ENCODE measurements around the gene FLNB. TPM values are rescaled to one million over a fixed set of nuclear protein-coding genes. Genes with fewer than 3 reads are reported as not detected.

Gene FLNB
- total RNA-seq, 1 donor from 2014 or later = 521 TPM

- Histone ChIP-seq H3K36me3 (ENCODE audit: insufficient read depth, low read length) (peaks cover 75% of the 10 kb centered on the region), H3K4me2 (ENCODE audit: low read length) (no peak overlapping the region), H3K4me1 (ENCODE audit: insufficient read depth, low read length) (no peaks in the 10 kb centered on the region), H3K4me3 (ENCODE audit: insufficient read depth, low read depth, low read length) (no peak overlapping the region), H4K20me1 (ENCODE audit: insufficient read depth, low read length) (peaks cover 28% of the 10 kb centered on the region), H2AFZ (ENCODE audit: low read depth, low read length) (no peak overlapping the region), H3K27me3 (ENCODE audit: insufficient read depth, low read length) (no peaks in the 10 kb centered on the region), H3K9ac (ENCODE audit: low read length) (no peak overlapping the region), H3K27ac (ENCODE audit: low read depth, low read length) (no peak overlapping the region), H3K9me3 (ENCODE audit: insufficient read depth, low read depth, low read length) (no peaks in the 10 kb centered on the region), H3K79me2 (ENCODE audit: insufficient read depth, low read length) (no peaks in the 10 kb centered on the region)
- FAIRE-seq = no peak
- Mint-ChIP-seq H3K4me3 (ENCODE audit: unreplicated experiment) (no peak overlapping the region), H3K36me3 (ENCODE audit: low read depth, unreplicated experiment) (peaks cover 31% of the 10 kb centered on the region), H3K27ac (ENCODE audit: unreplicated experiment) (peak overlapping the region; percentile 78), H3K27me3 (ENCODE audit: low read depth, unreplicated experiment) (no peaks in the 10 kb centered on the region), H3K9me3 (ENCODE audit: unreplicated experiment) (no peaks in the 10 kb centered on the region), H3K4me1 (ENCODE audit: low read depth, unreplicated experiment) (no peaks in the 10 kb centered on the region)
- TF ChIP-seq EZH2 (IDR thresholded peaks at IDR 0.05; ENCODE audit: insufficient read depth, low read length) (no peak), CTCF (IDR thresholded peaks at IDR 0.05; ENCODE audit: insufficient read depth, low read depth, low read length) (no peak)
- no peak for DNase-seq (ENCODE audit: low read depth)
Observed at GRCh38 chr3:58154626-58155449, 146.6 kb downstream of the FLNB start.

- H3K4me3 Mint-ChIP-seq (ENCODE audit: unreplicated experiment) = no peak overlapping the region
- peaks cover 72% of the 10 kb centered on the region for H3K36me3 ChIP-seq (ENCODE audit: insufficient read depth, low read length)
Observed at GRCh38 chr3:58155838-58156237, 147.6 kb downstream of the FLNB start.

GRCh38 chr3:58157700-58158099, 149.5 kb downstream of the FLNB start:
- H3K36me3 ChIP-seq (ENCODE audit: insufficient read depth, low read length) = peaks cover 64% of the 10 kb centered on the region
- H4K20me1 ChIP-seq (ENCODE audit: insufficient read depth, low read length) = peaks cover 18% of the 10 kb centered on the region
- no peaks in the 10 kb centered on the region for H3K9me3 ChIP-seq (ENCODE audit: insufficient read depth, low read depth, low read length)
- H3K27me3 ChIP-seq (ENCODE audit: insufficient read depth, low read length) = no peaks in the 10 kb centered on the region
- TF ChIP-seq EZH2 (IDR thresholded peaks at IDR 0.05; ENCODE audit: insufficient read depth, low read length) = no peak
- TF ChIP-seq CTCF (IDR thresholded peaks at IDR 0.05; ENCODE audit: insufficient read depth, low read depth, low read length) = no peak
- no peak overlapping the region for H2AFZ ChIP-seq (ENCODE audit: low read depth, low read length)
- Mint-ChIP-seq H3K27ac (ENCODE audit: unreplicated experiment) (no peak overlapping the region), H3K27me3 (ENCODE audit: low read depth, unreplicated experiment) (no peaks in the 10 kb centered on the region), H3K36me3 (ENCODE audit: low read depth, unreplicated experiment) (peaks cover 43% of the 10 kb centered on the region), H3K9me3 (ENCODE audit: unreplicated experiment) (no peaks in the 10 kb centered on the region), H3K4me3 (ENCODE audit: unreplicated experiment) (no peak overlapping the region), H3K4me1 (ENCODE audit: low read depth, unreplicated experiment) (peaks cover 6% of the 10 kb centered on the region)
- DNase-seq (ENCODE audit: low read depth) (no peak), FAIRE-seq (no peak)
- H3K27ac ChIP-seq (ENCODE audit: low read depth, low read length) = no peak overlapping the region
- peaks cover 7% of the 10 kb centered on the region for H3K4me1 ChIP-seq (ENCODE audit: insufficient read depth, low read length)
- no peak overlapping the region for H3K4me3 ChIP-seq (ENCODE audit: insufficient read depth, low read depth, low read length)
- no peaks in the 10 kb centered on the region for H3K79me2 ChIP-seq (ENCODE audit: insufficient read depth, low read length)
- H3K9ac ChIP-seq (ENCODE audit: low read length) = no peak overlapping the region
- H3K4me2 ChIP-seq (ENCODE audit: low read length) = no peak overlapping the region

More at GRCh38 chr3:58155838-58156237, 147.6 kb downstream of the FLNB start:
- Histone ChIP-seq H3K27ac (ENCODE audit: low read depth, low read length) (no peak overlapping the region), H2AFZ (ENCODE audit: low read depth, low read length) (no peak overlapping the region), H3K4me3 (ENCODE audit: insufficient read depth, low read depth, low read length) (no peak overlapping the region), H3K27me3 (ENCODE audit: insufficient read depth, low read length) (no peaks in the 10 kb centered on the region), H3K9me3 (ENCODE audit: insufficient read depth, low read depth, low read length) (no peaks in the 10 kb centered on the region), H4K20me1 (ENCODE audit: insufficient read depth, low read length) (peaks cover 25% of the 10 kb centered on the region), H3K4me2 (ENCODE audit: low read length) (no peak overlapping the region), H3K4me1 (ENCODE audit: insufficient read depth, low read length) (no peaks in the 10 kb centered on the region), H3K9ac (ENCODE audit: low read length) (no peak overlapping the region), H3K79me2 (ENCODE audit: insufficient read depth, low read length) (no peaks in the 10 kb centered on the region)
- H3K9me3 Mint-ChIP-seq (ENCODE audit: unreplicated experiment) = no peaks in the 10 kb centered on the region
- no peak for DNase-seq (ENCODE audit: low read depth)
- FAIRE-seq = no peak
- H3K4me1 Mint-ChIP-seq (ENCODE audit: low read depth, unreplicated experiment) = no peaks in the 10 kb centered on the region
- peaks cover 38% of the 10 kb centered on the region for H3K36me3 Mint-ChIP-seq (ENCODE audit: low read depth, unreplicated experiment)
- no peaks in the 10 kb centered on the region for H3K27me3 Mint-ChIP-seq (ENCODE audit: low read depth, unreplicated experiment)
- TF ChIP-seq EZH2 (IDR thresholded peaks at IDR 0.05; ENCODE audit: insufficient read depth, low read length) = no peak
- H3K27ac Mint-ChIP-seq (ENCODE audit: unreplicated experiment) = no peak overlapping the region
